Fibroblast of lung (primary cell): ENCODE results near the gene SLC5A5. TPM values are rescaled to one million over a fixed set of nuclear protein-coding genes. Genes with fewer than 3 reads are reported as not detected.

Source experiments
- DNase-seq, 2 donors: peaks; one replicate each; pipeline versions ENCODE4 v3.0.0 to v3.0.0-alpha.2; 2010; ENCODE audit warnings: low read depth in 2 of 2
- H2AFZ ChIP-seq: 2 replicates; pipeline ENCODE4 v1.5.1; 2012; ENCODE audit warnings: low read length, control low read depth, inconsistent platforms
- H3K27ac ChIP-seq: 2 replicates; pipeline ENCODE4 v1.5.1; 2011; ENCODE audit warnings: low read length, control low read depth; ENCODE audit not compliant: insufficient read depth
- H3K27me3 ChIP-seq: 2 replicates; pipeline ENCODE4 v1.5.1; 2011; ENCODE audit warnings: mild to moderate bottlenecking, low read length; ENCODE audit not compliant: control insufficient read depth, insufficient read depth
- H3K36me3 ChIP-seq: 2 replicates; pipeline ENCODE4 v1.5.1; 2011; ENCODE audit warnings: low read length; ENCODE audit not compliant: control insufficient read depth, insufficient read depth
- H3K4me1 ChIP-seq: 2 replicates; pipeline ENCODE4 v1.5.1; 2011; ENCODE audit warnings: low read length; ENCODE audit not compliant: control insufficient read depth, insufficient read depth; ENCODE audit errors: extremely low read depth
- H3K4me2 ChIP-seq: 2 replicates; pipeline ENCODE4 v1.5.1; 2011; ENCODE audit warnings: low read length, control low read depth; ENCODE audit not compliant: insufficient read depth; ENCODE audit errors: extremely low read depth
- H3K4me3 ChIP-seq, 4 experiments: fragments of 200-600 bp in 1 of 4; sonication (generic) in 1 of 4; replicated peaks in 1 of 4; 2 replicates each; pipeline ENCODE4 v1.5.1; 2011 to 2016; ENCODE audit warnings: low read length in 4 of 4, low read depth in 3 of 4, mild to moderate bottlenecking in 3 of 4, control low read depth in 2 of 4, inconsistent platforms in 1 of 4, mixed read lengths in 1 of 4; ENCODE audit not compliant: insufficient read depth in 1 of 4; ENCODE audit errors: control extremely low read depth in 1 of 4
- H3K79me2 ChIP-seq: 2 replicates; pipeline ENCODE4 v1.5.1; 2012; ENCODE audit warnings: mild to moderate bottlenecking, low read length, inconsistent platforms; ENCODE audit not compliant: control insufficient read depth, insufficient read depth
- H3K9ac ChIP-seq: 2 replicates; pipeline ENCODE4 v1.5.1; 2011; ENCODE audit warnings: mild to moderate bottlenecking, low read length, control low read depth; ENCODE audit not compliant: insufficient read depth
- H3K9me3 ChIP-seq: 2 replicates; pipeline ENCODE4 v1.5.1; 2012; ENCODE audit warnings: low read depth, low read length; ENCODE audit not compliant: control insufficient read depth, insufficient read depth
- H4K20me1 ChIP-seq: 2 replicates; pipeline ENCODE4 v1.5.1; 2011; ENCODE audit warnings: low read length; ENCODE audit not compliant: control insufficient read depth, insufficient read depth; ENCODE audit errors: extremely low read depth
- EZH2 ChIP-seq: IDR thresholded peaks from 2 replicates; pipeline ENCODE4 v1.5.1; 2012; ENCODE audit warnings: low read length, control low read depth, mild to moderate bottlenecking; ENCODE audit errors: missing control alignments
- polyA plus RNA-seq, 2 donors: library from polyadenylated mRNA; depleted of rRNA in 1 of 2; stranded (reverse) in 1 of 2; unstranded in 1 of 2; fragments of >200 nt; gene quantifications; 2 replicates each; pipeline ENCODE4 v1.2.1, GENCODE V29; 2011 to 2012; ENCODE audit warnings: missing spikeins in 1 of 2
- total RNA-seq: library from RNA; depleted of rRNA; stranded (reverse); fragments of >200 nt; gene quantifications from 2 replicates; pipeline ENCODE4 v1.2.1, GENCODE V29; 2014
- TF ChIP-seq, protein P1 (sequence below), 2 donors: IDR thresholded peaks in 1 of 2; conservative IDR thresholded peaks in 1 of 2; 1 replicate in 1 of 2; 2 replicates in 1 of 2; pipeline ENCODE4 v1.5.1; 2011 to 2012; ENCODE audit warnings: low read length in 2 of 2, control low read depth in 1 of 2, inconsistent platforms in 1 of 2, low read depth in 1 of 2, mild to moderate bottlenecking in 1 of 2

Gene SLC5A5
- total and polyA plus RNA-seq, 2 donors (not counting 1 experiment from before 2014, with no cell fraction given), result not detected

DNA sequence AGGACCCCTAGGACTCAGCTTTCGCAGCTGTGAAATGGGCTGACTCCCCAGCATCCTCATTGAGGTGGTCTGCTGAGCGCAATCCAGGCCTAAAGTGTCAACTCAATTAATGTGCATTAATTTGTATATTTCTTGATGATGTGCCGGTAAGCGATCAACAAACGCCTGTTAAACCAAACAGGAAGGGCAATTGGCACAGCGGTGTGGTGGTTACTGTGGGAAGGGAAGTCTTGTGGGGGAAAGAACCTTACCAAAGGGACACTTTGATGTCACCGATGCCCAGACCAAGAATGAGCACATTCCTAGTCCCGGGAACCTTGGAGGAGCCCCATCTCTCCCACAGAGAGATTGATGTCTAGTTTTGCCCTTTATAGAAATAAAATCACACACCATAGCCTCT is 25.6 kb upstream of the SLC5A5 start:
- H4K20me1 ChIP-seq, result no peaks in the 10 kb centered on the region
- H3K27ac ChIP-seq, result no peak overlapping the region
- DNase-seq, result no peak
- no peak overlapping the region for H3K4me3 ChIP-seq
- TF ChIP-seq, protein P1, sequence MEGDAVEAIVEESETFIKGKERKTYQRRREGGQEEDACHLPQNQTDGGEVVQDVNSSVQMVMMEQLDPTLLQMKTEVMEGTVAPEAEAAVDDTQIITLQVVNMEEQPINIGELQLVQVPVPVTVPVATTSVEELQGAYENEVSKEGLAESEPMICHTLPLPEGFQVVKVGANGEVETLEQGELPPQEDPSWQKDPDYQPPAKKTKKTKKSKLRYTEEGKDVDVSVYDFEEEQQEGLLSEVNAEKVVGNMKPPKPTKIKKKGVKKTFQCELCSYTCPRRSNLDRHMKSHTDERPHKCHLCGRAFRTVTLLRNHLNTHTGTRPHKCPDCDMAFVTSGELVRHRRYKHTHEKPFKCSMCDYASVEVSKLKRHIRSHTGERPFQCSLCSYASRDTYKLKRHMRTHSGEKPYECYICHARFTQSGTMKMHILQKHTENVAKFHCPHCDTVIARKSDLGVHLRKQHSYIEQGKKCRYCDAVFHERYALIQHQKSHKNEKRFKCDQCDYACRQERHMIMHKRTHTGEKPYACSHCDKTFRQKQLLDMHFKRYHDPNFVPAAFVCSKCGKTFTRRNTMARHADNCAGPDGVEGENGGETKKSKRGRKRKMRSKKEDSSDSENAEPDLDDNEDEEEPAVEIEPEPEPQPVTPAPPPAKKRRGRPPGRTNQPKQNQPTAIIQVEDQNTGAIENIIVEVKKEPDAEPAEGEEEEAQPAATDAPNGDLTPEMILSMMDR (conservative IDR thresholded peaks at IDR 0.05 in 1 of 2, IDR thresholded peaks at IDR 0.05 in 1 of 2; ENCODE audit: low read depth in 1 of 2, low read length in 2 of 2), result no peak
- TF ChIP-seq EZH2, result no peak
- no peak overlapping the region for H2AFZ ChIP-seq
- peaks cover 2% of the 10 kb centered on the region for H3K4me1 ChIP-seq
- no peak overlapping the region for H3K4me2 ChIP-seq
- H3K36me3 ChIP-seq, result no peaks in the 10 kb centered on the region
- no peaks in the 10 kb centered on the region for H3K27me3 ChIP-seq
- no peak overlapping the region for H3K9ac ChIP-seq
- H3K9me3 ChIP-seq, result no peaks in the 10 kb centered on the region
- no peaks in the 10 kb centered on the region for H3K79me2 ChIP-seq

DNA sequence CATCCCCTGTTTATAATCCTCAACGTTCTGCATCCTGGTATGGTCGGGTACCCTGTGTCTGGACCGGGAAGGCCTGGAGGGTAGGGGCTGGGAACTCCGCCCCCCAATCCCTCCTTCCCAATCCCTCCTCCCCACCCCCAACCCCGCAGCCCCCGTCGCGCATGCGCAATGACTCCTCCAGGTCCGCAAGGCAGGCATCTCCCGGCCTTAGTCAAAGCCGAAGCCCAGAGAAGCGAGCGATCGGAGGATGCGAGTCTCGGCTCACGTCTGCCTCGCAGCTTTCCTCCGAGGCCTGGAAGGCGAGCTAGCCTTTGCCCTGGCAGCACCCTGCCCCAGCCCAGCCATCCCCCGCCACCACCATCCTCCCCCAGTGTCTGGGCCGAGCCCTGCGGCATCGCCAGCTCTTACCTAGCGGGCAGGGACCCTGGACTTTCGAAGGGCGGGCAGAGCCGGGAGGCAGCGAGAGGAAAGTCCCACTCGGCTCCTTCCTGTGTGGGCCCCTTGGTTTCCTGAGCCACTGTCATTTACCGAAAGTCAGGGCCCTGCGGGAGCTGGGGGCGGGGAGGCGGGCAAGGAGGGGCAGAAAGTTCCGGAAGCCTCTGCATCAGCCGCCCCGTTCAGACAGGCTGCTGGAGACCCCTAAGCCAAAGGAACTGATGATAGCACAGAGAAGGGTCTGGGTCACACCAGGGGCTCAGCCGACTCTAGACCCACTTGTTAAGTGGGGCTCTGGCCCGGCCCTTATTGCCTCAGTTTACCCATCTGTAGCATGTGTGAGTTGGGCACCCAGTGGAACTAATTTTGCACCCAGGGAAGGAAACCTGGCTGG is 24.0 kb upstream of the SLC5A5 start, which contains the start of gene JAK3:
JAK3 (minus strand) TSS at position 445 of the 829 bp plus-strand sequence. CDS start 3,565 bp downstream, outside the sequence.
- Histone ChIP-seq H3K27ac (no peak within 1 kb of the TSS), H3K27me3 (no peaks in the 10 kb centered on the region), H2AFZ (peak within 1 kb of the TSS; percentile 60), H4K20me1 (no peaks in the 10 kb centered on the region), H3K4me3 (peak within 1 kb of the TSS in 2 of 4 experiments; percentile 16 to 46), H3K36me3 (no peaks in the 10 kb centered on the region), H3K4me1 (no peaks in the 10 kb centered on the region), H3K79me2 (no peaks in the 10 kb centered on the region), H3K9me3 (no peaks in the 10 kb centered on the region), H3K4me2 (peak within 1 kb of the TSS; percentile 4), H3K9ac (peak within 1 kb of the TSS; percentile 25)
- no peak for TF ChIP-seq EZH2
- TF ChIP-seq, protein P1 (conservative IDR thresholded peaks at IDR 0.05 in 1 of 2, IDR thresholded peaks at IDR 0.05 in 1 of 2; ENCODE audit: low read depth in 1 of 2, low read length in 2 of 2), result no peak
- DNase-seq, result peak; percentile 52 to 62

DNA sequence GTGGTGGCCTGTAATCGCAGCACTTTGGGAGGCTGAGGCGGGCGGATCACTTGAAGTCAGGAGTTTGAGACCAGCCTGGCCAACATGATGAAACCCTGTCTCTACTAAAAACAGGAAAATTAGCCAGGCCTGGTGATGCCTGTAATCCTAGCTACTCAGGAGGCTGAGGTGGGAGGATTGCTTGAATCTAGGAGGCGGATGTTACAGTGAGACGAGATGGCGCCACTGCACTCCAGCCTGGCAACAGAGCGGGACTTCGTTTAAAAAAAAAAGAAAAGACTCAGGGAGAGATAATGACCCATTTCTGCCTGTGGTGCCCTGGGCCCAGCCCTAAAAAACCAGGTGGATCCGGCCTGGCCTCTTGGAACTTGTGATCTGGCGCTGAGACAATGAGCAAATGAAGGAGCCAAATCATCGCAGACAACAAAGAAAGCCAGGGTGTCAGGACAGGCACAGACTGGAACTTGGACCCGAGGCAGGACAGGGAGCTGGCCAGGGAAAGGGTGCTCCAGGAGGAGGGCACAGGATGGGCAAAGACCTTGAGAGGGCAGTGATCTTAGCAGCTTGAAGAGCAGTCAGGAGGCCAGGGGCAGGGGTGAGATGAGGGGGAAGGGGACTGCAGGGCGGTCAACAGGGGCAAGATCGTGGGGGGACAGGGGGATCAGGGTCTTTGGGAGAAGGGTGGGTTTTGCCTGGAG is 23.0 kb upstream of the SLC5A5 start:
- TF ChIP-seq, protein P1 (conservative IDR thresholded peaks at IDR 0.05 in 1 of 2, IDR thresholded peaks at IDR 0.05 in 1 of 2; ENCODE audit: low read depth in 1 of 2, low read length in 2 of 2), result no peak
- no peak for TF ChIP-seq EZH2

More for the DNA sequence above, 23.0 kb upstream of the SLC5A5 start:
- H3K4me2 ChIP-seq, result no peak overlapping the region
- no peak for DNase-seq
- H3K27ac ChIP-seq, result no peak overlapping the region
- no peaks in the 10 kb centered on the region for H3K36me3 ChIP-seq
- no peaks in the 10 kb centered on the region for H3K4me1 ChIP-seq
- no peaks in the 10 kb centered on the region for H3K9me3 ChIP-seq
- H3K27me3 ChIP-seq, result no peaks in the 10 kb centered on the region
- no peak overlapping the region for H3K4me3 ChIP-seq
- H2AFZ ChIP-seq, result no peak overlapping the region
- no peaks in the 10 kb centered on the region for H4K20me1 ChIP-seq
- no peak overlapping the region for H3K9ac ChIP-seq
- H3K79me2 ChIP-seq, result no peaks in the 10 kb centered on the region
